Prostate gland (tissue), 2 donors: ENCODE data around the gene OTOA. TPM values are rescaled to one million over a fixed set of nuclear protein-coding genes. Genes with fewer than 3 reads are reported as not detected.

Source experiments
- DNase-seq: peaks from one replicate; pipeline ENCODE4 v3.0.0-alpha.2; 2019; ENCODE audit warnings: low spot score
- H3K27ac ChIP-seq, 2 donors: fragments of 200-600 bp; sonication (generic); 2 replicates each; pipeline ENCODE4 v1.5.1; 2017 to 2019
- H3K27me3 ChIP-seq: fragments of 200-600 bp; sonication (generic); replicated peaks from 2 replicates; pipeline ENCODE4 v1.5.1; 2019; ENCODE audit not compliant: insufficient read depth
- H3K36me3 ChIP-seq, 2 donors: fragments of 200-600 bp; sonication (generic); 1 replicate in 1 of 2; 2 replicates in 1 of 2; pipeline versions ENCODE4 v1.5.1 to v1.8.1; 2017 to 2019
- H3K4me1 ChIP-seq: fragments of 200-600 bp; sonication (generic); replicated peaks from 2 replicates; pipeline ENCODE4 v1.5.1; 2019
- H3K4me3 ChIP-seq, 2 donors: fragments of 200-600 bp; sonication (generic); 2 replicates each; pipeline ENCODE4 v1.5.1; 2017 to 2019
- H3K9me3 ChIP-seq: fragments of 200-600 bp; sonication (generic); 2 replicates; pipeline ENCODE4 v1.5.1; 2017
- POLR2A ChIP-seq: fragments of 450-650 bp; IDR thresholded peaks from one replicate; pipeline ENCODE4 v1.6.1; 2016; ENCODE audit warnings: antibody characterized with exemption, mild to moderate bottlenecking
- POLR2AphosphoS5 ChIP-seq: sonication (generic); formaldehyde crosslinking; IDR thresholded peaks from one replicate; pipeline ENCODE4 v1.6.1; 2017; ENCODE audit warnings: antibody characterized with exemption
- WGBS: methylation state at CpG from one replicate; pipeline ENCODE4 v1.1.5; 2018; 5-methylcytosine and 5-hydroxymethylcytosine counted together
- intact Hi-C: fragments of 100-400 bp; cut with DNase I; formaldehyde crosslinking; loops from one replicate; pipeline ENCODE4 v1.14.2; 2022
- total RNA-seq, 2 donors: library from RNA; depleted of rRNA; stranded (reverse); fragments of >200 nt; gene quantifications; one replicate each; pipeline ENCODE4 v1.1.0, GENCODE V29; 2016
- TF ChIP-seq, protein P1 (sequence below), 4 experiments: fragments of 200-600 bp in 2 of 4; fragments of 450-650 bp in 2 of 4; sonication (generic) in 2 of 4; IDR thresholded peaks; 1 replicate in 3 of 4; 2 replicates in 1 of 4; pipeline ENCODE4 v1.5.1; 2016 to 2019; ENCODE audit warnings: antibody characterized with exemption in 4 of 4, mild to moderate bottlenecking in 2 of 4, moderate library complexity in 2 of 4

Gene OTOA
- total RNA-seq, 2 donors from 2014 or later: 0.68 TPM

DNA sequence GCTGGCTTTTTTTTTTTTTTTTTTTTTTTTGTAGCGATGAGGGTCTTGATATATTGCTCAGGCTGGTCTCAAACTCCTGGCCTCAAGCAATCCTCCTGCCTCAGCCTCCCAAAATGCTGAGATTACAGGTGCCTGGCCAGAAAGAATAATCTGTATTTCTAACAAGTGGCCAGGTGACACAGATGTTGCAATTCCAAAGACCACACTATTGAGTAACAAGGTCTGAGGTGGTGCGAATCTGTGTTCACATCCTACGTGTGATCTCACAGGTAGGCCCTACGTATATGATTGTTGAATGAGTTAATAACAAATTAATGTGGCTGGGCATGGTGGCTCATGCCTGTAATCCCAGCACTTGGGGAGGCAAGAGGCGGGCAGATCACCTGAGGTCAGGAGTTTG is 33.3 kb downstream of the OTOA start:
- H3K36me3 ChIP-seq: no peaks in the 10 kb centered on the region
- H3K27me3 ChIP-seq: no peaks in the 10 kb centered on the region
- WGBS: 97% methylated on average over 5 of the region's 5 CpGs
- TF ChIP-seq, protein P1, sequence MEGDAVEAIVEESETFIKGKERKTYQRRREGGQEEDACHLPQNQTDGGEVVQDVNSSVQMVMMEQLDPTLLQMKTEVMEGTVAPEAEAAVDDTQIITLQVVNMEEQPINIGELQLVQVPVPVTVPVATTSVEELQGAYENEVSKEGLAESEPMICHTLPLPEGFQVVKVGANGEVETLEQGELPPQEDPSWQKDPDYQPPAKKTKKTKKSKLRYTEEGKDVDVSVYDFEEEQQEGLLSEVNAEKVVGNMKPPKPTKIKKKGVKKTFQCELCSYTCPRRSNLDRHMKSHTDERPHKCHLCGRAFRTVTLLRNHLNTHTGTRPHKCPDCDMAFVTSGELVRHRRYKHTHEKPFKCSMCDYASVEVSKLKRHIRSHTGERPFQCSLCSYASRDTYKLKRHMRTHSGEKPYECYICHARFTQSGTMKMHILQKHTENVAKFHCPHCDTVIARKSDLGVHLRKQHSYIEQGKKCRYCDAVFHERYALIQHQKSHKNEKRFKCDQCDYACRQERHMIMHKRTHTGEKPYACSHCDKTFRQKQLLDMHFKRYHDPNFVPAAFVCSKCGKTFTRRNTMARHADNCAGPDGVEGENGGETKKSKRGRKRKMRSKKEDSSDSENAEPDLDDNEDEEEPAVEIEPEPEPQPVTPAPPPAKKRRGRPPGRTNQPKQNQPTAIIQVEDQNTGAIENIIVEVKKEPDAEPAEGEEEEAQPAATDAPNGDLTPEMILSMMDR (IDR thresholded peaks at IDR 0.05): no peak
- TF ChIP-seq POLR2A (no peak), POLR2AphosphoS5 (no peak)
- H3K27ac ChIP-seq: no peak overlapping the region
- H3K9me3 ChIP-seq: no peaks in the 10 kb centered on the region
- intact Hi-C loops: no loop called here
- DNase-seq: no peak
- H3K4me1 ChIP-seq: no peaks in the 10 kb centered on the region
- H3K4me3 ChIP-seq: no peak overlapping the region

DNA sequence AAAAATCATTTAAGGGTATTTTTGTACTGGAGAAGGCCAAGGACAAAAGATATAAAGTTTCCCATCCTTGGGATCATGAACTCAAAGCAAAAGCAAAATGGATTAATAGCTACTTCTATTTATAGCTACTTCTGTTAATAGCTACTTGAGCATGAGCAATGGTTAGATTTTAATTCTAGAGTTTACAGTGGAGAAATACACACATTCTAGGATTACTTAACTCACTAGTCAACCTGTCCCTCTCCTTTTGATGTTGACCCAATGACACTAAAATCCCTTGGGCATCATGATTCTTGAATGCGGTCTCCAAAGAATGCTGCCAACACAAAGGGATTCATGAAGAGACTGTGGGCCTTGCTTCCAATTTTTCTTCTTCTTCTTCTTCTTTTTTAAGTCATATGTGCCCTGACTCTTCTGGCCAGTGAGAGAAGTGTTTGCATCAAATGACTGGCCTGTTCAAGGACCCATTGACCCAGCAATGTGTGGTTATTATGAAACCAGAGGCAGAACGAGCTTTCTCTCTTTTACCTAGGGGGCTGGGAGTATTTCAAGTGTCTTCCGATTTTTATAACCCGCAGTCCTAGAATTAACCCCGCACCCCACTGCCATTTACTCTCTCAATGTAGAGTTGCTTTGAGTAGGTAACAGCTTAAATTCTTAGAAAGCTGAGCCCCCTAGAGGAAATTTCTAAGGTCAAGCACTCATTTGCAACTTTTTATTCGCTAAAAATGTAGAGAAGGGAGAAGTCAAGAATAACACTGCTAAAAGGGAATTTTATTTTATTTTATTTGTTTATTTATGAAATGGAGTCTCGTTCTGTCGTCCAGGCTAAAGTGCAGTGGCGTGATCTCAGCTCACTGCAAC is 34.6 kb downstream of the OTOA start:
- TF ChIP-seq POLR2A (no peak), POLR2AphosphoS5 (no peak)
- TF ChIP-seq, protein P1 (IDR thresholded peaks at IDR 0.05): no peak
- Histone ChIP-seq H3K4me1 (no peaks in the 10 kb centered on the region), H3K27ac (no peak overlapping the region), H3K9me3 (no peaks in the 10 kb centered on the region), H3K27me3 (no peaks in the 10 kb centered on the region), H3K4me3 (no peak overlapping the region), H3K36me3 (no peaks in the 10 kb centered on the region)
- intact Hi-C loops: no loop called here
- no peak for DNase-seq
- WGBS: 67% methylated on average over 9 of the region's 9 CpGs

- Histone ChIP-seq H3K4me3 (no peak overlapping the region), H3K27ac (no peak overlapping the region), H3K36me3 (no peaks in the 10 kb centered on the region), H3K27me3 (no peaks in the 10 kb centered on the region), H3K9me3 (no peaks in the 10 kb centered on the region), H3K4me1 (no peaks in the 10 kb centered on the region)
- intact Hi-C loops: no loop called here
- WGBS: 62% methylated on average over 2 of the region's 2 CpGs
- TF ChIP-seq POLR2A: no peak
- no peak for DNase-seq
Measured at GRCh38 chr16:21701271-21701670, 37.5 kb downstream of the OTOA start.

DNA sequence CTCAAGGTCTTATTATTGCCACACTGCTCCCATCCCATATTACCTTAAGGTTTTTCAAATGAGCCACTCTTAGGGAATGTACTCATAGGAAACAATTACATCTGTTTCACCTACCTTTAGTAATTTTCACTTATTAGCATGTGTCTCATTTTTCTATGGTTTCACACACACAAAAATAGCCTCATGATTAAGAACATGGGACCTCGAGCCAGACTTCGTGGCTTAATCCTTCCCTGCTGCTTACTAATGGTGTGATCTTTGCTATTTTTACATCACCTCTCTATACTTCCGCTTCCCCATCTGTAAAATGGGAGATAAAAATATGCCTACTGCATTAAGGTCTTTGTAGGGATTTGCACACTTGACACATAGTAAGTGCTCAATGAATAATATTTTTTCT is 38.5 kb downstream of the OTOA start:
- Histone ChIP-seq H3K4me3 (no peak overlapping the region), H3K36me3 (no peaks in the 10 kb centered on the region), H3K9me3 (no peaks in the 10 kb centered on the region), H3K27me3 (no peaks in the 10 kb centered on the region), H3K27ac (no peak overlapping the region), H3K4me1 (no peaks in the 10 kb centered on the region)
- DNase-seq: no peak
- 86% methylated on average over 3 of the region's 3 CpGs for WGBS
- intact Hi-C loops: no loop called here
- TF ChIP-seq, protein P1 (IDR thresholded peaks at IDR 0.05): no peak
- TF ChIP-seq POLR2AphosphoS5 (no peak), POLR2A (no peak)

DNA sequence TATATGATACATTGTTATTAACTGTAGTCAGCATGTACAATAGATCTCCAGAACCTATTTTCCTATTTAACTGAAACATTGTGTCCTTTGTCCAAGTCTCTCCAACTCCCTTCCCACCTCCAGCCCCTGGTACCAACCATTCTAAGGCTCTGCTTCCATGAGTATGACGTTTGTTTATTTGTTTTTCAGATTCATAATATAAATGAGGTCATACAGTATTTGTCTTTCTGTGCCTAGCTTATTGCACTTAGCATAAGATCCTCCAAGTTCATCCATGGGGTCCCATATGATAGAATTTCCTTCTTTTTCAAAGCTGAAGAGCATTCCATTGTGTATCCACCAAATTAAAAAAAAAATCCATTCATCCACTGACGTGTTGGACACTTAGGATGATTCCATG is 39.4 kb downstream of the OTOA start:
- 50% methylated on average over 2 of the region's 2 CpGs for WGBS
- intact Hi-C loops: no loop called here

More for the DNA sequence above, 39.4 kb downstream of the OTOA start:
- Histone ChIP-seq H3K9me3 (no peaks in the 10 kb centered on the region), H3K36me3 (no peaks in the 10 kb centered on the region), H3K27ac (no peak overlapping the region), H3K4me3 (no peak overlapping the region), H3K27me3 (no peaks in the 10 kb centered on the region), H3K4me1 (no peaks in the 10 kb centered on the region)
- TF ChIP-seq POLR2A (no peak), POLR2AphosphoS5 (no peak)
- TF ChIP-seq, protein P1 (IDR thresholded peaks at IDR 0.05): no peak
- DNase-seq: no peak
